GM12878 (cell line): ENCODE data around the gene GATAD2B.

Source experiments
- TAF1 ChIP-seq: IDR thresholded peaks from 2 replicates; pipeline ENCODE4 v1.6.1; 2011; ENCODE audit warnings: mild to moderate bottlenecking, low read depth, low read length, borderline replicate concordance
- TF ChIP-seq, protein P1 (sequence below): IDR thresholded peaks from 2 replicates; pipeline ENCODE4 v1.6.1; 2011; ENCODE audit warnings: low read depth, low read length, improper control_type of control experiment, borderline replicate concordance
- TF ChIP-seq, protein P2 (sequence below), 3 experiments: IDR thresholded peaks in 2 of 3; conservative IDR thresholded peaks in 1 of 3; 2 replicates each; pipeline ENCODE4 v1.5.1; 2011; ENCODE audit warnings: low read depth in 3 of 3, low read length in 3 of 3, mild to moderate bottlenecking in 3 of 3, control low read depth in 2 of 3, moderate library complexity in 2 of 3, inconsistent platforms in 1 of 3, mixed read lengths in 1 of 3; ENCODE audit not compliant: control insufficient read depth in 2 of 3, insufficient read depth in 1 of 3; ENCODE audit errors: extremely low read depth in 1 of 3

DNA sequence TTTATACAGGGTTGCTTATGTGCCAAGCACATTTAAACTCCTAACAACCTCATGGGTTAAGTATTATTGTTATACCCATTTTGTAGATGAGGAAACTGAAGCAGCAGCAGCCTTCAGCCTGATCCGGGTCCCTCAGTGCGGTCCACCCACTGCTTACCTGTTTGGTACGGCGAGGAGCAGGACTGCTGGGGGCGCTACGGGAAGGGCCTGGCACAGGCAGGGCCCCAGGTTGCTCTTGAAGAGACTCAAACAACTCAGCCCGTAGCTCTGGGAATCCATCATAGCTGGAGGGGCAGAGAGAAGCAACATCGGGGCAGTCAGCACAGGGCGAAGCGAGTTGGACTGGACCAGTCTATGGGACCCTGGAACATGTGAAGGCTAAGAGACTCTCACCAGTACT is 14.6 kb upstream of the GATAD2B start:
- TF ChIP-seq, protein P1, sequence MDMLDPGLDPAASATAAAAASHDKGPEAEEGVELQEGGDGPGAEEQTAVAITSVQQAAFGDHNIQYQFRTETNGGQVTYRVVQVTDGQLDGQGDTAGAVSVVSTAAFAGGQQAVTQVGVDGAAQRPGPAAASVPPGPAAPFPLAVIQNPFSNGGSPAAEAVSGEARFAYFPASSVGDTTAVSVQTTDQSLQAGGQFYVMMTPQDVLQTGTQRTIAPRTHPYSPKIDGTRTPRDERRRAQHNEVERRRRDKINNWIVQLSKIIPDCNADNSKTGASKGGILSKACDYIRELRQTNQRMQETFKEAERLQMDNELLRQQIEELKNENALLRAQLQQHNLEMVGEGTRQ: no peak
- TF ChIP-seq, protein P2, sequence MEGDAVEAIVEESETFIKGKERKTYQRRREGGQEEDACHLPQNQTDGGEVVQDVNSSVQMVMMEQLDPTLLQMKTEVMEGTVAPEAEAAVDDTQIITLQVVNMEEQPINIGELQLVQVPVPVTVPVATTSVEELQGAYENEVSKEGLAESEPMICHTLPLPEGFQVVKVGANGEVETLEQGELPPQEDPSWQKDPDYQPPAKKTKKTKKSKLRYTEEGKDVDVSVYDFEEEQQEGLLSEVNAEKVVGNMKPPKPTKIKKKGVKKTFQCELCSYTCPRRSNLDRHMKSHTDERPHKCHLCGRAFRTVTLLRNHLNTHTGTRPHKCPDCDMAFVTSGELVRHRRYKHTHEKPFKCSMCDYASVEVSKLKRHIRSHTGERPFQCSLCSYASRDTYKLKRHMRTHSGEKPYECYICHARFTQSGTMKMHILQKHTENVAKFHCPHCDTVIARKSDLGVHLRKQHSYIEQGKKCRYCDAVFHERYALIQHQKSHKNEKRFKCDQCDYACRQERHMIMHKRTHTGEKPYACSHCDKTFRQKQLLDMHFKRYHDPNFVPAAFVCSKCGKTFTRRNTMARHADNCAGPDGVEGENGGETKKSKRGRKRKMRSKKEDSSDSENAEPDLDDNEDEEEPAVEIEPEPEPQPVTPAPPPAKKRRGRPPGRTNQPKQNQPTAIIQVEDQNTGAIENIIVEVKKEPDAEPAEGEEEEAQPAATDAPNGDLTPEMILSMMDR (IDR thresholded peaks at IDR 0.05 in 2 of 3, conservative IDR thresholded peaks at IDR 0.05 in 1 of 3; ENCODE audit: control insufficient read depth in 2 of 3, extremely low read depth in 1 of 3, insufficient read depth in 1 of 3, low read depth in 3 of 3, low read length in 3 of 3): no peak
- no peak for TF ChIP-seq TAF1
